GM18951 (cell line): ENCODE results near the gene SERTM1.

Experiments
- POLR2A ChIP-seq: IDR thresholded peaks from 4 replicates; pipeline ENCODE4 v1.6.1; 2011; ENCODE audit warnings: mild to moderate bottlenecking; ENCODE audit not compliant: insufficient read length, insufficient read depth; ENCODE audit errors: extremely low read depth
- in situ Hi-C: fragments of 300-500 bp; cut with MboI; formaldehyde crosslinking; loops from one replicate; pipeline ENCODE4 v1.12.0; 2022; ENCODE audit warnings: low sequenced_read_pairs, mixed read lengths, inconsistent platforms; ENCODE audit not compliant: unreplicated experiment

Gene SERTM1

GRCh38 chr13:36717966-36718545 lies 44.2 kb downstream of the SERTM1 start:
- in situ Hi-C loops: no loop called here

GRCh38 chr13:36718686-36719085 lies 44.9 kb downstream of the SERTM1 start:
- in situ Hi-C loops: no loop called here
- TF ChIP-seq POLR2A: no peak

More at GRCh38 chr13:36717966-36718545, 44.2 kb downstream of the SERTM1 start:
- no peak for TF ChIP-seq POLR2A

GRCh38 chr13:36724141-36724540 lies 50.3 kb downstream of the SERTM1 start:
- no peak for TF ChIP-seq POLR2A
- in situ Hi-C loops: no loop called here

GRCh38 chr13:36725936-36726335 lies 52.1 kb downstream of the SERTM1 start:
- in situ Hi-C loops: no loop called here

GRCh38 chr13:36728006-36728405 lies 54.2 kb downstream of the SERTM1 start:
- in situ Hi-C loops: no loop called here

More at GRCh38 chr13:36725936-36726335, 52.1 kb downstream of the SERTM1 start:
- TF ChIP-seq POLR2A: no peak

GRCh38 chr13:36736119-36736726 lies 62.4 kb downstream of the SERTM1 start:
- no peak for TF ChIP-seq POLR2A
- in situ Hi-C loops: no loop called here

More at GRCh38 chr13:36728006-36728405, 54.2 kb downstream of the SERTM1 start:
- TF ChIP-seq POLR2A: no peak

GRCh38 chr13:36737524-36738083 lies 63.8 kb downstream of the SERTM1 start:
- in situ Hi-C loops: no loop called here
- TF ChIP-seq POLR2A: no peak

- in situ Hi-C loops: no loop called here
- no peak for TF ChIP-seq POLR2A
Observed at GRCh38 chr13:36745436-36745835, 71.6 kb downstream of the SERTM1 start.

- TF ChIP-seq POLR2A: no peak
- in situ Hi-C loops: no loop called here
Observed at GRCh38 chr13:36746051-36746450, 72.2 kb downstream of the SERTM1 start.
